ACHN (cell line): ENCODE measurements around the gene ZNF419.
"Not testable (repeated sequence)": the region's sequence is repeated elsewhere in the genome, so short reads cannot be mapped to it uniquely, and the experiment has no call there.

ENCODE experiments used
- DNase-seq: peaks from one replicate; pipeline ENCODE4 v3.0.0-alpha.2; 2015
- in situ Hi-C: cut with HindIII; loops from 2 replicates; pipeline ENCODE4 v1.10.0; 2017; ENCODE audit warnings: low sequenced_read_pairs, low pct_ligation_motif_present, low pct_unique_long_range_greater_than_20kb

Gene ZNF419

DNA sequence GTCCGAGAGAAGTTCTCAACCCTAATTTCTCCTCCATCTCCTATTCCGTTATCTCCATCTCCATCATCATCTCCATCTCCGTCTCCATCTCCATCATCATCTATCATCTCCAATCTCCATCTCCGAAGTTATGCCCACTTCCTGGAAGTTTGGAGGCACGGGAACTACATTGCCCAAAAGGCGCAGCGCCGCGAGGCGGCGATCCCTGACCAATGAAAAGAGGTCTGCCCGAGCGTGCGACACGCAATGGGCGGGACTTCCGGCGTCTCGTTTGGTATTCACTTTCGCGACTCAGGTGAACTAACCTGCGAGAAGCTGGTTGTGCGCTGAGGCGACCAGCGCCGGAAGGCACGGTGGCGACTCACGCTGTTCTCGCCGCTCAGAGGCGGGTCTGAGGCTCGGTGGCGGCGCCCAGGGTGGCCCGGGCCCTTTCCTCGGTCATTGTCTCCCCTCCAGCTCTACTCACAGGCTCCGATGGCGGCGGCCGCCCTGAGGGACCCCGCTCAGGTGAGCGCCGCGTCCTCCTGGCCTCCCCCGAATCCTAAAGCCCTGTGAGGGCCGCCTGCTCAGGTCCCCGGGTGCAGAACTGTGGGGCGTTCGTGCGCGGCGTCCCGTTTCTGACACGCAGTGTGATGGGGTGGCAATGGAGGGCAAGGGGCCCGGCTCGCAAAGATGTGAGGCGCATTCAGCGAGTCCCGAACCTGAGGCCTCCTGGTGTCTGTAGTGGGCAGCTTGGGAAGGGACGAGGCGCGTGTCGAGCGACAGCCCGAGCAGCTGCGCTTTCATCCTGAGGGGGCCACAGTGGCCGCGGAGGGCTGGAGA lies at the start of gene ZNF419:
Gene ZNF419, plus strand, starts transcription at position 274 of the 822 bp plus-strand sequence. Its CDS starts 201 bp downstream, at position 475.
- DNase-seq: peak; percentile 82
- in situ Hi-C loops: not testable (repeated sequence)

- in situ Hi-C loops: no loop called here
- DNase-seq: no peak
Measured at GRCh38 chr19:57437931-57438330, 49.6 kb upstream of the ZNF419 start.

GRCh38 chr19:57438925-57439324 lies 48.6 kb upstream of the ZNF419 start:
- in situ Hi-C loops: no loop called here

DNA sequence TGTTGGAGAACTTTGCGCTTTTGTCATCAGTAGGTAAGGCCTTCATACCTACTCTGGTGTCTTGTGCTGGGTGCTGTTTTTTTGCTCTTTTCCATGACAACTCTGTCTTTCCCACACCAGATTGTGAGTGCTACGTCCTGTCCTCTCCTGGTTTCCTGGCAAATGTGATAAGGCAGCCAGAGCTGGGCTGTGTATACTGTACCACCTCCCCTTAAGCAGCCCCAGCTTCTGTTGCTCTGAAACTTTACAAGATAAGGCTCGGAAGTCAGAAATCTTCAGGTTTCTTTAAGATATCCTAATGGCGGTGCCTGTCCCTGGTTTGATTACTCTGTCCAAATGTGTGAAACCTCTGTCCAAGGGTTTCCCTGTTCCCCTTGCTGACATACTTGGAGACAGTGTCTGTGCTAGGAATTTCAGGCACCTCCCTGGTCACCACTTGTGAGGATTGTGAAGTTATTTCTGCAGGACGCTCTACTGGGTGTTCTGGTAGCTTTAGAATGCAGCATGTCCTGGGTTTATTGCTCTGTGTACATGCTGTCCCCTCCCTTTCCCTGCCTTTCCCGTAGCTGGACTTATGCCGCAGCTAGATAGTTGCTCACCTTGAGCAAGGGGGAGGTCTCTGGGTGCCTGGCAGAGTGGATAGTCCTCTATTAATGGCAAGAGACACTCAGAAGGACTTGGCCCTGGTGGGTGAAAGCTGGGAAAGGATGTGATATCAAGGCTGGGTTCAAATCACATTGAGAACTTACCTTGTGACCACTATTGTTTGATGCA lies 45.4 kb upstream of the ZNF419 start:
- in situ Hi-C loops: no loop called here
- no peak for DNase-seq

More at GRCh38 chr19:57438925-57439324, 48.6 kb upstream of the ZNF419 start:
- no peak for DNase-seq

DNA sequence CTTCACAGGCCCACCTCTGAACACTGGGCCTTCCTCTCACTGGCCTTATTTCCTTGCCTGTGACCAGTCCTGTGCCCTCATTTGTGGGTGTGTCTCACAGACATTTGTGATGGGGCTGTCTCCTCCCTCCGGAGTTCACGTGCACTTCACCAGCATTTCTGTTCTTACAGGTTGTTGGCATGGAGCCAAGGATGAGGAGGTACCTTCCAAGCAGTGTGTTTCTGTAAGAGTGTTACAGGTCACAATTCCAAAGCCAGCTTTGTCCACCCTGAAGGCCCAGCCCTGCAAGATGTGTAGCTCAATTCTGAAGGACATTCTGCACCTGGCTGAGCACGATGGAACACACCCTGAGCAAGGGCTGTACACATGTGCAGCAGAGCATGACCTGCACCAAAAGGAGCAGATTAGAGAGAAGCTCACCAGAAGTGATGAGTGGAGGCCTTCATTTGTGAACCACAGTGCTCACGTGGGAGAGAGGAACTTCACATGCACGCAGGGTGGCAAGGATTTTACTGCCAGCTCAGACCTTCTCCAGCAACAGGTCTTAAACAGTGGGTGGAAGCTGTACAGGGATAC lies 44.3 kb upstream of the ZNF419 start:
- DNase-seq: no peak
- in situ Hi-C loops: no loop called here

DNA sequence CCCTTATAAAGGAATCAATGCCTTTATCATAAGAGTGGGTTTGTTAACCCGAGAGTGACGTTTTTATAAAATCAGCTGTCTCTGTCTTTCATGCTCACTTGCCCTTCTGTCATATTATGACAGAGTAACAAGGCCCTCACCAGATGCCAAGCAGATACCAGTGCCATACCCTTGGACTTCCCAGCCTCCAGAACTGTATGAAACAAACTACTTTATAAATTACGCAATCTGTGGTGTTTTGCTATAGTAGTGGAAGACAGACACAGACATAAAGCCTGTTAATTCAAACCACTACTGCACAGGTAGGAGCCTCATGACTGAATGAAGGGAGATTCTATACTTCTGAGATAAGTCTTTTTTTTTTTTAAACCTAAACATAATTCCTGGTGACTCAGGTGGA lies 35.2 kb upstream of the ZNF419 start:
- in situ Hi-C loops: no loop called here
- no peak for DNase-seq

- peak; percentile 49 for DNase-seq
Measured at GRCh38 chr19:57465680-57466381, 21.7 kb upstream of the ZNF419 start.

GRCh38 chr19:57466489-57466888 lies 21.1 kb upstream of the ZNF419 start:
- DNase-seq: no peak
- in situ Hi-C loops: no loop called here

More at GRCh38 chr19:57465680-57466381, 21.7 kb upstream of the ZNF419 start:
- in situ Hi-C loops: no loop called here

DNA sequence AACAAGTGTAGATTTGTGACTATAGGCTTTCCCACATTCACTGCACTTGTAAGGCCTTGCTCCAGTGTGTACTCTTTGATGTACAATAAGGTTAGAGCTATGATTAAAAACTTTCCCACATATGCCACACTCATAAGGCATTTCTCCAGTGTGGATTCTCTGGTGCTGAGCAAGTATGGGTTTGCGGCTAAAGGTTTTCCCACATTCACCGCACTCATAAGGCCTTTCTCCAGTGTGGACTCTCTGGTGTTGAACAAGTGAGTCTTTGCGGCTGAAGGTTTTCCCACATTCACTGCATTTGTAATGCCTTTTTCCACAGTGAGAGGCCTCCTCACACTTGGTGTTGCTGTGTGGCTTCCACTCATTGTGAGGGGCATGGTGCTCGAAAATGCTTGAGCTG lies 13.9 kb upstream of the ZNF419 start:
- DNase-seq: no peak
- in situ Hi-C loops: no loop called here

GRCh38 chr19:57477191-57478008 lies 10.2 kb upstream of the ZNF419 start, which contains the start of gene ZNF772:
TSS of gene ZNF772 (minus strand) at chr19:57477566. CDS start at chr19:57477309, 257 bp downstream.
- peak; percentile 73 for DNase-seq
- in situ Hi-C loops: no loop called here

GRCh38 chr19:57488299-57488644 lies 722 bp downstream of the ZNF419 start:
- DNase-seq, in situ Hi-C loops: not testable (repeated sequence)

GRCh38 chr19:57499332-57499679 lies 11.8 kb downstream of the ZNF419 start:
- DNase-seq, in situ Hi-C loops: not testable (repeated sequence)

DNA sequence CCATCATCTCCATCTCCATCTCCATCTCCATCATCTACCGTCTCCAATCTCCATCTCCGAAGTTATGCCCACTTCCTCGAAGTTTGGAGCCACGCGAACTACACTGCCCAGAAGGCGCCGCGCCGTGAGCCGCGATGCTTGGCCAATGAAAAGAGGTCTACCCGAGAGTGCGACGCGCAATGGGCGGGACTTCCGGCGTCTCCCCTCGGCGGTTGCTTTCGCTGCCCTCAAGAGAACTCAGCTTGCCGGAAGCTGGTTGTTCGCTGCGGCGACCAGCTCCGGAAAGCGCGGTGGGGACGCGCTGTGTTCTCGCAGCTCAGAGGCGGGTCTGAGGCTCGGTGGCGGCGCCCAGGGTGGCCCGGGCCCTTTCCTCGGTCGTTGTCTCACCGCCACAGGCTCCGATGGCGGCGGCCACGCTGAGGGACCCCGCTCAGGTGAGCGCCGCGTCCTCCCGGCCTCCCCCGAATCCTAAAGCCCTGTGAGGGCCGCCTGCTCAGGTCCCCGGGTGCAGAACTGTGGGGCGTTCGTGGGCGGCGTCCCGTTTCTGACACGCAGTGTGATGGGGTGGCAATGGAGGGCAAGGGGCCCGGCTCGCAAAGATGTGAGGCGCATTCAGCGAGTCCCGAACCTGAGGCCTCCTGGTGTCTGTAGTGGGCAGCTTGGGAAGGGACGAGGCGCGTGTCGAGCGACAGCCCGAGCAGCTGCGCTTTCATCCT lies 12.3 kb downstream of the ZNF419 start, which contains the start of gene ZNF773:
Gene ZNF773, plus strand, starts transcription at position 259 of the 716 bp plus-strand sequence. Its CDS starts 143 bp downstream, at position 402.
- peak; percentile 93 for DNase-seq
- in situ Hi-C loops: not testable (repeated sequence)

GRCh38 chr19:57500400-57500799 lies 12.8 kb downstream of the ZNF419 start:
- DNase-seq, in situ Hi-C loops: not testable (repeated sequence)

DNA sequence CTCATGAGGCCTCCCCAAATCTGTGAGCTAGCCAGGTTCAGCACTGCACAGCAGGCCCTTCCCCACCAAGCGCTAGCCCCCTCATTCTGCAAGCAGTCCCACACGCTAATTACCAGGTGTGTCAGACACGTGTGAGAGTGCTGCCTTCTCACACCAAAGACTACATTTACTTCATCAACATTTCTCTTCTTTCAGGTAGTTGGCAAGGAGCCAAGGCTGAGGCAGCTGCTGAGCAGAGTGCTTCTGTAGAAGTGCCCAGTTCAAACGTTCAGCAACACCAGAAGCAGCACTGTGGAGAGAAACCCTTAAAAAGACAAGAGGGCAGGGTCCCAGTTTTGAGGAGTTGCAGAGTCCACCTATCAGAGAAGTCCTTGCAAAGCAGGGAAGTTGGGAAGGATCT lies 18.6 kb downstream of the ZNF419 start:
- in situ Hi-C loops: no loop called here
- DNase-seq: no peak

GRCh38 chr19:57511484-57511883 lies 23.9 kb downstream of the ZNF419 start:
- no peak for DNase-seq

DNA sequence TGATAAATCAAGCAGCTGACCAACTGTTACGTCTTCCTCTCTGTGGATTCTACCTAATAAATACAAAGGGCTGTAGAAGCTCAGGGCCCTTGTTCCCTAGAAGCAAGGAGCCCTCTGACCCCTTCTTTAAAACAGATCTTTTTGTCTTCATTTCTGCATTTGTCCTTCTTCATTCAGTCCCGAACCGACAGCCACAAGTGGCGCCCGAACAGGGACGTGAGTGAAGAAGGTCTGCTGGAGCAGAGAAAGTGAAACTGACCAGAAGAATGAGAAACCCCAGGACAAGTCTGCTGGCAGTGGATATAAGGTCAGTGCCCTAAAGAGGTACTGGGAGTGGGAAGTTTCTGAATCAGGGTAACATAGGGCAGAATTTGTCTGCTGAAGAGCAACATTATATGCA lies 25.3 kb downstream of the ZNF419 start:
- in situ Hi-C loops: no loop called here
- no peak for DNase-seq

More at GRCh38 chr19:57511484-57511883, 23.9 kb downstream of the ZNF419 start:
- in situ Hi-C loops: no loop called here
